Measurements from ENCODE around the gene CNTN4. TPM values are rescaled to one million over a fixed set of nuclear protein-coding genes. Genes with fewer than 3 reads are reported as not detected.

CNTN4 gene
- total RNA-seq, 4 donors from 2014 or later: 5.8 to 15.5 (median 9.0) TPM

DNA sequence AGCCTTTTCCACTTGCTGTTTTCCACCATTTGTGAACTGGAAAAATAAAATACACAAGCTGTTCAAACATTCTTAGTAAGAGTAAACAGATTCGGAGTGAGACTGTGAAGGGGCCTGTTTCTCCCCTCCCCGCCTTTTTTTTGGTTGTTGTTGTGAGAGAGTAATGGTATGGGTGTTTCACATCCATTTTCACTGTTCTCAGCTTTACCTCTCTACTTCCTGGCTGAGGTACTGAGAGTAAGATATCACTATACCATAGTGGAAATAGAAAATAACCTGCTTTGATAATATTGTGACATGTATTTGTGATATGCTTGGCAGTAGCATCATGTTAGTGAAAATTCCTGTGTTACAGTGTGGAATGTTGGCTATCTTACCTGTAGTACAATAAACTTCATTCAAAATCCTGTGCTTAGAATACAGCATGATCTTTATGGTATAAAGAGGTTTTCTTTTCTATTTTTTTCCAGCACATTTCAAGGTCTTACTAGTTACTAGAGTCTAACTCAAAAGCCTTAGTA lies 12.0 kb downstream of the CNTN4 start:
- 54 to 64% methylated on average over 2 of the region's 2 CpGs for WGBS, 2 donors (ENCODE audit: low coverage in 1 of 2)
- no peaks in the 10 kb centered on the region for H3K4me1 ChIP-seq
- H3K4me3 ChIP-seq: no peak overlapping the region
- TF ChIP-seq POLR2A (IDR thresholded peaks at IDR 0.05) (no peak), CTCF (IDR thresholded peaks at IDR 0.05) (no peak), POLR2AphosphoS5 (IDR thresholded peaks at IDR 0.05) (no peak), EP300 (IDR thresholded peaks at IDR 0.05) (no peak)
- no peaks in the 10 kb centered on the region for H3K27me3 ChIP-seq
- no peak overlapping the region for H3K27ac ChIP-seq
- no peaks in the 10 kb centered on the region for H3K9me3 ChIP-seq
- no peaks in the 10 kb centered on the region for H3K36me3 ChIP-seq
- no peak for ATAC-seq

- WGBS, 2 donors (ENCODE audit: low coverage in 1 of 2): 60 to 90% methylated on average over 1 to 3 of the region's 3 CpGs
- no peaks in the 10 kb centered on the region for H3K27me3 ChIP-seq
- TF ChIP-seq POLR2A (IDR thresholded peaks at IDR 0.05) (no peak), EP300 (IDR thresholded peaks at IDR 0.05) (no peak), POLR2AphosphoS5 (IDR thresholded peaks at IDR 0.05) (no peak), CTCF (IDR thresholded peaks at IDR 0.05) (no peak)
- no peaks in the 10 kb centered on the region for H3K36me3 ChIP-seq
- H3K27ac ChIP-seq: no peak overlapping the region
- H3K4me3 ChIP-seq: no peak overlapping the region
- H3K4me1 ChIP-seq: no peaks in the 10 kb centered on the region
- no peak for ATAC-seq
- no peaks in the 10 kb centered on the region for H3K9me3 ChIP-seq
Measured at GRCh38 chr3:2114617-2115275, 16.1 kb downstream of the CNTN4 start.

DNA sequence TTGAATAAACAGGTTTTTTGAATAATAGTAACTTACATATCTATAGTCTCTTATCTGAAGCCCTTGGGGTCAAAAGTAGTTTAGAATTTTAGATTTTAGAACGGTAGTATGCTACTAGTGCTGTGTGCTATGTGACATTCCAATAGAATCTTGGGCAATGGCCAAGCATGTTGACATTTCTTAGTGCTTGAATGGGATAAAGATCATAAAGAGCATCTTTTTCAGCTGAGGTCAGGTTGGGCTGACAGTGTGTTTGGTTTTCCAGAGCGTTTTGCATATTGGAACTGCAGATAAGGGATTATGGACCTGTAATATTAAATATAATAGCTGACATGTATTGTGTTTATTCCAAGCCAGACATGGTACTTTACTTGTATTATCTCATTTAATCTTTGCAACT lies 32.1 kb downstream of the CNTN4 start:
- H3K36me3 ChIP-seq: no peaks in the 10 kb centered on the region
- no peaks in the 10 kb centered on the region for H3K9me3 ChIP-seq
- WGBS, 2 donors (ENCODE audit: low coverage in 1 of 2): 40 to 43% methylated on average over 2 of the region's 2 CpGs
- no peaks in the 10 kb centered on the region for H3K27me3 ChIP-seq
- no peak overlapping the region for H3K27ac ChIP-seq
- H3K4me1 ChIP-seq: no peaks in the 10 kb centered on the region
- no peak for TF ChIP-seq POLR2AphosphoS5 (IDR thresholded peaks at IDR 0.05)
- TF ChIP-seq CTCF (IDR thresholded peaks at IDR 0.05): no peak
- no peak for TF ChIP-seq POLR2A (IDR thresholded peaks at IDR 0.05)
- TF ChIP-seq EP300 (IDR thresholded peaks at IDR 0.05): no peak
- ATAC-seq: no peak
- H3K4me3 ChIP-seq: no peak overlapping the region

DNA sequence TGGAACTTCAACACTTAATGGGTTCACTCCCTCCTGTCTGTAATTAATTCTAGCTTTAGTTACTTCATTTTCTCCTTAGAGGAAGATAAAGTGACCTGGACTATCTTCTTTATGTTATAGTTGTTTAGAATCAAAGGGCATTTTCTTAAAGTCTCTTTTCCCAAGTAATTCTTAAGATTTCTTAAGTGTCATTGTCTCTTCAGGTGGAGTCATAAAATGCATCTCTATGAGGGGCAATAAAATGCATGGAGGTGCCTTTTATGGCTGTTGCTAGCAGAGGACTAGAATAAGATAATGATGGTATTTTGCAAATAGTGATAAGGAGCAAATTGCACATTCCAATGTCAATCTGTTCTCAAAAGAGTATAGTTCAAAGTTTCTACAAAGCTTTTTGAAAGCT lies 34.5 kb downstream of the CNTN4 start:
- Histone ChIP-seq H3K4me1 (no peaks in the 10 kb centered on the region), H3K36me3 (no peaks in the 10 kb centered on the region), H3K27ac (no peak overlapping the region), H3K4me3 (no peak overlapping the region), H3K27me3 (no peaks in the 10 kb centered on the region), H3K9me3 (no peaks in the 10 kb centered on the region)
- ATAC-seq: no peak
- TF ChIP-seq POLR2AphosphoS5 (IDR thresholded peaks at IDR 0.05) (no peak), EP300 (IDR thresholded peaks at IDR 0.05) (no peak)

DNA sequence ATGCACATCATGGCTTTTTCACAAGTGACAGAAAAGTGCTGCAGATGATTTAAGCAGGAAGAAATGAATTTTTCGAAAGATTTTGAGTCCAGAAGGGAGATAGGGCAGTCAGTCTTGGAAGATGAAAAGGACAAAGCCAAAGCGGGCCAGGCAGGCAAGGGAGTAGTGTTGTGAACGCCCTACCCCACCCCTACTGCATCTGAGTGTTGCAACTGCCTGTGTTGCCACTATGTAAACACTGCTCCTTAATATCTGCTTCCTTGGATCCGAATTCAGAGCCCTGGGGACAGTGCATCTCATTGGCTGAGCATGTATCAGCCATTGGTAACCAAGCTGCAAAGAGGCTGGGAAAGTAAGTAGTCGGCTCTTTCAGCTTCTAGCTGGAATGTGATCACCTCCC lies 39.0 kb downstream of the CNTN4 start:
- WGBS, 2 donors (ENCODE audit: low coverage in 1 of 2): 58 to 81% methylated on average over 3 to 5 of the region's 5 CpGs
- Histone ChIP-seq H3K9me3 (no peaks in the 10 kb centered on the region), H3K27ac (no peak overlapping the region), H3K4me3 (no peak overlapping the region), H3K4me1 (no peaks in the 10 kb centered on the region), H3K36me3 (no peaks in the 10 kb centered on the region), H3K27me3 (no peaks in the 10 kb centered on the region)
- no peak for ATAC-seq
- TF ChIP-seq POLR2A (IDR thresholded peaks at IDR 0.05): no peak
- no peak for TF ChIP-seq POLR2AphosphoS5 (IDR thresholded peaks at IDR 0.05)
- TF ChIP-seq EP300 (IDR thresholded peaks at IDR 0.05): no peak
- no peak for TF ChIP-seq CTCF (IDR thresholded peaks at IDR 0.05)

All from gastroesophageal sphincter (tissue), 4 donors.